Stimulated activated CD4-positive, alpha-beta T cell treated with anti-CD3 and anti-CD28 coated beads, Interleukin-12 subunit alpha, Interleukin-12 subunit beta, amount 100 ng/mL, for 4 hours (primary cell): ENCODE results near the gene HTN3.
"Not testable (repeated sequence)": the region's sequence is repeated elsewhere in the genome, so short reads cannot be mapped to it uniquely, and the experiment has no call there.

Experiments used
- DNase-seq: peaks from one replicate; pipeline ENCODE4 v3.0.0-alpha.2; 2020

The HTN3 gene

DNA sequence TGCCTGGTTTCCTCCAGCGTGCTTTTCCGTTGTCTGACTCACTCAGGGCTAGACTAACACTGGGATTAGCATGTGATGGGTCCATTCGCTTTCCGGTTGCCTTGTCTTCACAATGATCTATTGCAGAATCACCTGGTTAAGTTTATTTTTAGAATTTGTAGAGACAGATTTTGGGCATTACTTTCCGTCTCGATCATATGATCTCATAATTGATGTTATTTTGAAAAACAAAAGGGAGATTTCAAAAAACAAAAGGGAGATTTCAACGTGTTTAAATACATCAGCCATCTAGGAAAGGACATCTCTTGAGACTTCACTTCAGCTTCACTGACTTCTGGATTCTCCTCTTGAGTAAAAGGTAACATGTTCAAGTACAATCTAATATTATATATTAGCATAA is at the start of gene HTN3:
TSS of gene HTN3 (plus strand) at position 301 of the 400 bp plus-strand sequence. CDS start 2,282 bp downstream, outside the sequence.
- not testable (repeated sequence) for DNase-seq

DNA sequence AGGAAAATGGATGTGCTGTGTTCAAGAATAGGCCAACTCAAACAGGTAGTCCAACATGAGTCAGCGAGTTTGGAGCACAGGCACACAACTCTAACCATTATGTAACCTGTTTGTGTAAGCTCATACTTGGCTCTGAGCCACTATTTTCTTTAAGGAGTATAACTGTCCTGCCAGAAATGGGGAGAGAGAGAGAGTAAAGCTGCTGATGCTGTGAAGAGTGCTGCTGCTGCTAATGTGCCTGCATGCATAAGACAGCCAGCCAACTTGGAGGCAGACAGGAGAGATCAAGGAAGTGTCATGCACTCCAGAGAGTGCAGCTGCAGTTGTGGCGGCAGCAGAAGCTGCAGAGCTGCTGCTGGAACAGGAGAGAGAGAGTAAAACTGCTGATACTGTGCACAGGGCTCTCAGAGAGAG is 44.2 kb upstream of the HTN3 start:
- no peak for DNase-seq

DNA sequence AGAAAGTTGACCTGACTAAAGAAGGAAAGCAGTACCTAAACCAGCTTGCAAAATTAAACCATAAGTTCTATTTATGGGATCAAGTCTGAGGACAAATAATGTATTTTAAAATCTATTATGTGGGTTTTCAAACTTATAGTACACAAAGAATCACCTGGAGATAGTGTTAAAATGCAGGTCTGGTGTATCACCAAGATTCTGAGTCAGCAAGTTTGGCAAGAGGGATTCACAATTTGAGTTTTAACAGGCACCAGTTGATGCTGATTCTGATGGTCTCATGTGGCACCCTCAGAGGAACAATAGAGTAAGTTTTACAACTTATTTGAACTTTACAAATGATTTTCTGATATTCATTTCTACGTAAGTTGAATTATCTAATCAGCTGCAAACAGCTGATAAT is 41.6 kb upstream of the HTN3 start:
- DNase-seq: no peak

DNA sequence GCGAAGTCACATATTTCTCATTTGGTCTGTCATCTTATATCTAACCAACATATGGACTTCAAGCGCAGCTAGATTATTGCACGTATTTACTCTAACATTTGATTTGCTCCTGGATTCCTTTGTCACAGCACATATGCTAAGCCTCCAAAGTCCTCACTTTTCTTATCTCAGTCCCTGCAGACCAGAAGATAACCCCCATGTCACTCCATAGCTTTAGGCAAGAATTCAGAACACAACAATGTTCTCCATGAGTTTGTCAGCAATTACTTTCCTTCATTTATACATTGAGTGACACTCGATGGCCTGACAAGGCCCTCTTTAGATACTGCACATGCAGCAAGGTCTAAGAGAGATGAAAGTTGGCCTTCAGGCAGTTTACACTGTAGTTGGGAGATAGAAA is 37.2 kb upstream of the HTN3 start:
- DNase-seq: no peak

DNA sequence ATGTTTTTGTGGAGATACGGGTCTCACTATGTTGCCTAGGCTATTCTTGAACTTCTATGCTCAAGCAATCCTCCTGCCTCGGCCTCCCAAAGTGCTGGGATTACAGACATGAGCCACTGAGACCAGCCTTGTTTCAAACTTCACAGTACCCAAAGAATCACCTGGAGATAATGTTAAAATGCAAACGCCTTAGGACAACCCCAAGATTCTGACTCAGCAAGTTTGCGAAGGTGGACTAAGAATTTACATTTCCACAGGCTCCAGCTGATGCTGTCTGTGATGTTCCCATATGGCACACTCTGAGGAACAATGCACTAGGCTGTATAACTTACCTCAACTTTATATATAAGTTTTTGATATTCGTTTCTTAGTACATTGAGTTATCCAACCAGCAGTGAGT is 33.5 kb upstream of the HTN3 start:
- no peak for DNase-seq

DNA sequence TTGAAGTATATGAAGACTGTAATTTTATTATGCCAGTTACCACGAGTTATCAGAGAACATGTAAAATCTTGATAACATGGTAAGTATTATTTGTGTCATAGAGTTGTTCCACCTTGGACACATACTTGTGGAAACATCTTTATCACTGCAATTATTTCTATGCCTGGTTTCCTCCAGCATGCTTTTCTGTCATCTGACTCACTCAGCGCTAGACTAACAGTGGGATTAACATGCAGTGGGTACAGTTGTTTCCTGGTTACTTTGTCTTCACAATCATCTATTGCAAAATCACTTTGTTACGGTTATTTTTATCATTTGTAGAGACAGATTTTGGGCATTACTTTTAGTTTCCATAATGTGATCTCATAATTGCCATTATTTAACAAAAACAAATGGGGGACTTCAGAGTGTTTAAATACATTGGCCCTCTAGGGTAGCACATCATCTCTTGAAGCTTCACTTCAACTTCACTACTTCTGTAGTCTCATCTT is 32.7 kb upstream of the HTN3 start, which contains the start of gene STATH:
TSS of gene STATH (plus strand) at position 441 of the 491 bp plus-strand sequence. CDS start 2,472 bp downstream, outside the sequence.
- no peak for DNase-seq

DNA sequence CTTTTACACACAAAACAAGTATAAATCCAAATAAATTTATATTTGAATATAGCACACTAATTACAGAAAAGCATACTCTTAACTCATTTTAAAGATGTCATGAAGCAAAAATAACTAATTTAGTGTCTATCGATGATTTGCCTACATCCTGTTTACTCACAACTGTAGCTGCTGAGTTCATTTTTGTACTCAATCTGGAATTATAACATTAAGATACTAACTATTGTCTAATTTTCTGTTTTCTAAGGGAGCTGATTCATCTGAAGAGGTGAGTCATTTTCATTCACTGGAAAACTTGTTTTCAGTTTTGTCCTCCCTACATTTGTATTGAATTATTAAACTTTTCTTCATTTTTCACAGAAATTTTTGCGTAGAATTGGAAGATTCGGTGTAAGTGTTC is 28.8 kb upstream of the HTN3 start:
- DNase-seq: no peak

DNA sequence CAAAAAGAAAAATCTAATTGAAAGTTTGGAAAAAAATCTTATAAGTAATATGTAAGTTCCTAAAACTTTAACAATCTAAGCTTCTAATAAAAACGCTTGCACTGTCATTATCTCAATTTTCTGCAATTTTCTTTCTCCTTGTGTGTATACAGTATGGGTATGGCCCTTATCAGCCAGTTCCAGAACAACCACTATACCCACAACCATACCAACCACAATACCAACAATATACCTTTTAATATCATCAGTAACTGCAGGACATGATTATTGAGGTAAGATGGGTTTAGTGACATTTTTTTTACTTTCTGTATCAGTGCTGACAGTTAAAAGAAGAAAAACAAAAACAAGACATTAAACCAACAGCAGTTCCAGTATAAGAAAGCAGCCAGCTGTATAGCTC is 27.5 kb upstream of the HTN3 start:
- DNase-seq: no peak

DNA sequence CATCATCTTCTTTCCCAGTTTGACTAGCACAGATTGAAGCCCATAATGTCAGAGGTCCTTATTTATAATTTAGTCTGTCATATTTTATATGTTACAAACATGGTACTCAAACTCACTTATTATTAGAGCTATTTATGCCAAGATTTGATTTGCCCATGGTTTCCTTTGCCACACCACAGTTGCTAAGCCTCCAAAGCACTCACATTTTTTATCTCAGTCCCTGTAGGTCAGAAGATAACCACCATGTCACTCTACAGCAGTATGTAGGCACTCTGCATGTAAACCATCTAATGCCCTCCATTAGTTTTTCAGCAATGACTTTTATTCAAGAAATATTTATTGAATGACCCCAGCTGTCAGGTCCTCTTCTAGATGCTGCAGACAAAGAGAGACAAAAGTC is 25.8 kb upstream of the HTN3 start:
- DNase-seq: no peak

DNA sequence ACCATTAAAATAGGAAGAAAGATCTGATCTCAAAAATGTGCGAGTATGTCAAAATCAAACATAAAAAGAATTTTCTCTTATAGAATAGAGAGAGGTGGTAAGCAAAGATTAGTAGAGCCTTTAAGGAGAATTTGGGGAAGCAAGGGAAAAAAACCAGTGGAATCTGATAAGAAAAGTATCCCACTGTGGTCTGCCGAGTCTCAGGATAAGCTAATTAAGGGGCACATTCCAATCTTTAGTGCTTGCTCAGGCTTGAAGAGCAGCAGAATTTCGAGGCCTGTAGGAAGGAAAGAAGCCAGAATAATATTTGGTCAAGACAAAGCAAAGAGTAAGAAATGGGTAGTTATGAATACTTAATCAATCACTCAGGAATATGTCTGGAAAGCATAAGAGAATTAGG is 19.5 kb upstream of the HTN3 start:
- no peak for DNase-seq

DNA sequence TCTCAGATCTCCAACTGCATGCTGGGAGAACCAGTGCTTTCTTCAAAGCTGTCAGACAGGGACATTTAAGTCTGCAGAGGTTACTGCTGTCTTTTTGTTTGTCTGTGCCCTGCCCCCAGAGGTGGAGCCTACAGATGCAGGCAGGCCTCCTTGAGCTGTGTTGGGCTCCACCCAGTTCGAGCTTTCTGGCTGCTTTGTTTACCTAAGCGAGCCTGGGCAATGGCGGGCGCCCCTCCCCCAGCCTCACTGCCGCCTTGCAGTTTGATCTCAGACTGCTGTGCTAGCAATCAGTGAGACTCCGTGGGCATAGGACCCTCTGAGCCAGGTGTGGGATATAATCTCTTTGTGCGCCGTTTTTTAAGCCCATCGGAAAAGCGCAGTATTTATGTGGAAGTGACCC is 9.3 kb upstream of the HTN3 start:
- not testable (repeated sequence) for DNase-seq

DNA sequence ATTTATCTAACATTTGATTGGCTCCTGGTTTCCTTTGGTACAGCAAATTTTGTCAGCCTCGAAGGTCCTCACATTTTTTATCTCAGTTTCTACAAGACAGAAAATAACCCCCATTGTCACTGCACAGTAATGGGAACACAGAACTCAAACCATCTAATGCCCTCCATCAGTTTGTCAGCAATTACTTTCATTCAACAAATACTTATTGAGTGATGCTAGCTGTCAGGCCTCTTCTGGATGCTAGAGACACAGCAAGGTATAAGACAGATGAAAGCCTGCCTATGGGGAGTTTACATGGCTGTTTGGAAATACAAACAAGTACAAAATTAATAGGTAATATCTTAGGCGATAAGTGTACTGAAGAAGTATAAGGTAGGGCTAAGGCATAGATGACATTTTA is 5.0 kb upstream of the HTN3 start:
- DNase-seq: no peak

DNA sequence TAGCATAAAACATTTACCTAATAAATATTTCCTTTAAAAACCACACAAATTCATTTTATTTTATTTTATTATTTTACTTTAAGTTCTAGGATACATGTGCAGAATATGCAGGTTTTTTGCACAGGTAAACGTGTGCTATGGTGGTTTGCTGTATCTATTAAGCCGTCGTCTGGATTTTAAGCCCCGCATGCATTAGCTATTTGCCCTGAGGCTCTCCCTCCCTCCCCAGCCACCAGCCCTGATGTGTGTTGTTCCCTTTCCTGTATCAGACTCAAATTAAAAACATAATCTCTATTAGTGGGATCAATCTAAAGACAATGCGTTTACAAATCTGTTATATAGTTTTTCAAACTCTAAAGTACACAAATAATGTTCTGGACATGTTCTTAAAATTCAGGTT is 1.2 kb upstream of the HTN3 start:
- no peak for DNase-seq

DNA sequence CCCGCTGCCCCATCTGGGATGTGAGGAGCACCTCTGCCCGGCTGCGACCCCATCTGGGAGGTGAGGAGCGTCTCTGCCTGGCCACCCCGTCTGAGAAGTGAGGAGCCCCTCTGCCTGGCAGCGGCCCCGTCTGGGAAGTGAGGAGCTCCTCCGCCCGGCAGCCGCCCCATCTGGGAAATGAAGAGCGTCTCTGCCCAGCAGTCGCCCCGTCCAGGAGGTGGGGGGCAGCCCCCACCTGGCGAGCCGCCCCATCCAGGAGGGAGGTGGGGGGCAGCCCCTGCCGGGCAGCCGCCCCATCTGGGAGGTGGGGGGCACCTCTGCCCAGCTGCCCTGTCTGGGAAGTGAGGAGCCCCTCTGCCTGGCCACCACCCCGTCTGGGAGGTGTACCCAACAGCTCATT is 9.3 kb downstream of the HTN3 start:
- not testable (repeated sequence) for DNase-seq

DNA sequence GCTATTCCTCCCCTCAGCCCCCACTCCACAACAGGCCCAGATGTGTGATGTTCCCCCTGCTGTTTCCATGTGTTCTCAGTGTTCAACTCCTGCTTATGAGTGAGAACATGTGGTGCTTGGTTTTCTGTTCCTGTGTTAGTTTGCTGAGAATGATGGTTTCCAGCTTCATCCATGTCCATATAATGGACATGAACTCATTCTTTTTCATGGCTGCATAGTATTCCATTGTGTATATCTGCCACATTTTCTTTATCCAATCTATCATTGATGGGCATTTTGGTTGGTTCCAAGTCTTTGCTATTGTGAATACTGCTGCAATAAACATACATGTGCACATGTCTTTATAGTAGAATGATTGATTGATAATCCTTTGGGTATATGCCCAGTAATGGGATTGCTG is 11.7 kb downstream of the HTN3 start:
- DNase-seq: not testable (repeated sequence)

DNA sequence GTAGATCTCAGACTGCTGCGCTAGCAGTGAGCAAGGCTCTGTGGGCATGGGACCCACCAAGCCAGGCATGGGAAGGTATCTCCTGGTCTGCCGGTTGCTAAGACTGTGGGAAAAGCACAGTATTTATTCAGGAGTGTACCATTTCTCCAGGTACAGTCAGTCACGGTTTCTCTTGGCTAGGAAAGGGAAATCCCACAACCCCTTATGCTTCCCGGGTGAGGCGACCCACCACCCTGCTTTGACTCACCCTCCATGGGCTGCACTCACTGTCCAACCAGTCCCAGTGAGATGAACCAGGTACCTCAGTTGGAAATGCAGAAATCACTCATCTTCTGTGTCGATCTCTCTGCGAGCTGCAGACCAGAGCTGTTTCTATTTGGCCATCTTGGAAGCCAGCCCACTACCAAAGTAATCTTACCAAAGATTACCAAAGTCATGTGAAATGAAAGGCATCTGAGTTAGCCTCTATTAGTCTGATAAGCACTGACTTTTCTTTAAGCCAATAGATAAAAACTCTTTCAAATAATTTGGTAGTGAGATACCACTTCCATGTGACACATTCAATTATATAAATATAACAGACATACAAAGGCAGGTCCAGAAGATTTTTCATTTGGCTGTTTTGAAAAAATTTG is 13.5 kb downstream of the HTN3 start:
- no peak for DNase-seq

DNA sequence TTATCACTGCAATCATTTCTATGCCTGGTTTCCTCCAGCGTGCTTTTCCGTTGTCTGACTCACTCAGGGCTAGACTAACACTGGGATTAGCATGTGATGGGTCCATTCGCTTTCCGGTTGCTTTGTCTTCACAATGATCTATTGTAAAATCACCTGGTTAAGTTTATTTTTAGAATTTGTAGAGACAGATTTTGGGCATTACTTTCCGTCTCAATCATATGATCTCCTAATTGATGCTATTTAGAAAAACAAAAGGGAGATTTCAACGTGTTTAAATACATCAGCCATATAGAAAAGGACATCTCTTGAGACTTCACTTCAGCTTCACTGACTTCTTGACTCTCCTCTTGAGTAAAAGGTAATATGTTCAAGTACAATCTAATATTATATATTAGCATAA is 21.9 kb downstream of the HTN3 start, which contains the start of gene HTN1:
TSS of gene HTN1 (plus strand) at position 301 of the 400 bp plus-strand sequence. CDS start 2,639 bp downstream, outside the sequence.
- DNase-seq: not testable (repeated sequence)

DNA sequence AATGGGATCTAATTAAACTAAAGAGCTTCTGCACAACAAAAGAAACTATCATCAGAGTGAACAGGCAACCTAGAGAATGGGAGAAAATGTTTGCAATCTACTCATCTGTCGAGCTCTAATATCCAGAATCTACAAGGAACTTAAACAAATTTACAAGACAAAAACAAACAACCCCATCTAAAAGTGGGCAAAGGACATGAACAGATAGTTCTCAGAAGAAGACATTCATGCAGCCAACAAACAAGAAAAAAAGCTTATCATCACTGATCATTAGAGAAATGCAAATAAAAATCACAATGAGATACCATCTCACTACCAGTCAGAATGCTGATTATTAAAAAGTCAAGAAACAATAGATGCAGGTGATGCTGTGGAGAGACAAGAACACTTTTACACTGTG is 28.3 kb downstream of the HTN3 start:
- DNase-seq: not testable (repeated sequence)

DNA sequence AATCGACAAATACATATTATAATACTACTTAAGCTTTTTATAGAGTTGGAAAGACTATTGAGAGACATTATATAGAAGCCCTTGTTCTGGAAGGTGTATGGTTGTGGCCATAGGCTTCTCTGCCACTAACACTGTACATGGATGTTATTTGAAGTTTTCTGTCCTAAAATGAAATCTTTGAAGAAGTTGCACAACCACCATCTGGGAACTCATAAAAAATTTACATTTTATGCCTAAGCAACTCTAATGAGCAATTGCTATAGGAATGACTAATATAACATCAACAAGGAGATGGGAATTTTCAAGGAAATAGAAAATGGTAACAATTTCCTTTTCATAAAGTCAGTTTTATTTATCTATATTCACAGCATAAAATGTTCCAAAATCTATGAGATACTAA is 29.4 kb downstream of the HTN3 start:
- no peak for DNase-seq

DNA sequence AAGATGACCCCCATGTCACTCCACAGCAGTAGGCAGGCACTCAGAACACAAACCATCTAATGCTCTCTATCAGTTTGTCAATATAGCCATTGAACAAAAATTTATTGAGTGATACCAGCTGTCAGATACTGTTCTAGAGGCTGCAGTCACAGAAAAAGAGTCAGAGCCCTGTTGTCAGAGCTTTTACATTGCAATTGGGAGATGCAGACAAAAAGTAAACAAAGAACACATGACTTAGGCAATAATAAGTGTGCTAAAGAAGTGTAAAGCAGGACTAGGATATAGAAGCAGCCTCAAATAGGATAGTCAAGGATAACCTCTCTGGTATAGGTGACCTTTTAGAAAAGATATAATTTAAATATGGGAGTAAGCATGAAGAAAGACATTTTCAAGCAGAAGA is 30.9 kb downstream of the HTN3 start:
- DNase-seq: no peak

DNA sequence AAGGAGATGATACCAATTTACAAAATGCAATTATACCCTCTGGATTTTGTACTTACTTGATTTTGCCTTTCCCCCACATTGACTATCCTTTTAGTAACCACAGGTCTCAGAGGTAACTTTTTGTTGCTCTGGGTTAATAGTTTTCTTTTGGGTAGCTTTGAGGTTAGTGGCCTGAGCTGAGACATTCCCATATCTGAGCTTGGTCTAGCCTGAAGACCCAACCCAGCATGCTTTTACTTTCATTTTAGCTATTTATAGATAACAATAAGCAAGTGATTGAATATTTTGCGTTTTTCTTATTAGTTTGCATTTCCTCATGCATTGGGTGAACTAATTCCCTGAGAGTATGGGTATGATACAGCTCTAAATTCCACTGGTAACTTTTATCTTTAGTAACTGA is 33.7 kb downstream of the HTN3 start:
- DNase-seq: no peak

DNA sequence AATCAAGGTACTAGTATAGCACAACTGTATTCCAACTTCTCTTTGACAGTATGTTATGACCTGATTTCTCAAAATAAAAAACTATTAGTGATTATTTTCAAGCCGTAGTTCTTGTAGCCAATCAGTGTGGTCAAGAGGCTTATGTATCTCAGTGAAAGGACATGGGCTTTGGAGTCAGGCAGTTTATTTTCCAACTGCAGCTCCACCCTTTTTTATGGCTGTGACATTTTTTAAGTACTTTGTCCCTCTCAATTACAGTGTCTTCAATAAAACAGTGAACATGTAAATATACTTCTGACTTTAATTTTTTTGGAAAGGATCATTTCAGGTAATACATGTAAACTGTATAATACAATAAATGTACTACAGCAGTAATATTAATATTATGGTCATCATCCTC is 51.9 kb downstream of the HTN3 start:
- no peak for DNase-seq
